Choroid plexus epithelial cell (primary cell): Measurements from ENCODE around the gene OTOA.

Experiments
- DNase-seq: peaks from one replicate; pipeline ENCODE4 v3.0.0-alpha.2; 2010; ENCODE audit warnings: low read depth
- H3K4me3 ChIP-seq: 2 replicates; pipeline ENCODE4 v1.5.1; 2011; ENCODE audit warnings: low read depth, mild to moderate bottlenecking, control low read depth, low read length, moderate library complexity
- CTCF ChIP-seq: conservative IDR thresholded peaks from 2 replicates; pipeline ENCODE4 v1.5.1; 2011; ENCODE audit warnings: low read depth, mild to moderate bottlenecking, control low read depth, inconsistent platforms, low read length, moderate library complexity

The OTOA gene

GRCh38 chr16:21663889-21664647 lies at the start of gene OTOA:
Gene OTOA, plus strand, starts transcription at chr16:21663968. Its CDS starts 14,547 bp downstream, at chr16:21678515.
- DNase-seq = no peak
- no peak for TF ChIP-seq CTCF
- no peak within 1 kb of the TSS for H3K4me3 ChIP-seq

- H3K4me3 ChIP-seq = no peak overlapping the region
Measured at GRCh38 chr16:21614896-21615295, 48.9 kb upstream of the OTOA start.

GRCh38 chr16:21617607-21618006 lies 46.2 kb upstream of the OTOA start:
- no peak for DNase-seq
- H3K4me3 ChIP-seq = no peak overlapping the region
- no peak for TF ChIP-seq CTCF

More at GRCh38 chr16:21614896-21615295, 48.9 kb upstream of the OTOA start:
- DNase-seq = no peak
- TF ChIP-seq CTCF = peak; percentile 6

GRCh38 chr16:21618281-21618680 lies 45.5 kb upstream of the OTOA start:
- H3K4me3 ChIP-seq = no peak overlapping the region
- TF ChIP-seq CTCF = no peak
- DNase-seq = no peak

- no peak for DNase-seq
- TF ChIP-seq CTCF = no peak
- no peak overlapping the region for H3K4me3 ChIP-seq
Measured at GRCh38 chr16:21619765-21620425, 43.9 kb upstream of the OTOA start.

GRCh38 chr16:21620592-21620991 lies 43.2 kb upstream of the OTOA start:
- DNase-seq = no peak
- H3K4me3 ChIP-seq = no peak overlapping the region
- no peak for TF ChIP-seq CTCF
